Stimulated activated CD8-positive, alpha-beta memory T cell treated with anti-CD3 and anti-CD28 coated beads, Interleukin-4, amount 100 ng/mL, for 24 hours (primary cell): ENCODE measurements around the gene ACER3.
"Not testable (repeated sequence)": the region's sequence is repeated elsewhere in the genome, so short reads cannot be mapped to it uniquely, and the experiment has no call there.

Experiments used
- DNase-seq: peaks from one replicate; pipeline ENCODE4 v3.0.0-alpha.2; 2020; ENCODE audit warnings: low read depth

ACER3 gene

DNA sequence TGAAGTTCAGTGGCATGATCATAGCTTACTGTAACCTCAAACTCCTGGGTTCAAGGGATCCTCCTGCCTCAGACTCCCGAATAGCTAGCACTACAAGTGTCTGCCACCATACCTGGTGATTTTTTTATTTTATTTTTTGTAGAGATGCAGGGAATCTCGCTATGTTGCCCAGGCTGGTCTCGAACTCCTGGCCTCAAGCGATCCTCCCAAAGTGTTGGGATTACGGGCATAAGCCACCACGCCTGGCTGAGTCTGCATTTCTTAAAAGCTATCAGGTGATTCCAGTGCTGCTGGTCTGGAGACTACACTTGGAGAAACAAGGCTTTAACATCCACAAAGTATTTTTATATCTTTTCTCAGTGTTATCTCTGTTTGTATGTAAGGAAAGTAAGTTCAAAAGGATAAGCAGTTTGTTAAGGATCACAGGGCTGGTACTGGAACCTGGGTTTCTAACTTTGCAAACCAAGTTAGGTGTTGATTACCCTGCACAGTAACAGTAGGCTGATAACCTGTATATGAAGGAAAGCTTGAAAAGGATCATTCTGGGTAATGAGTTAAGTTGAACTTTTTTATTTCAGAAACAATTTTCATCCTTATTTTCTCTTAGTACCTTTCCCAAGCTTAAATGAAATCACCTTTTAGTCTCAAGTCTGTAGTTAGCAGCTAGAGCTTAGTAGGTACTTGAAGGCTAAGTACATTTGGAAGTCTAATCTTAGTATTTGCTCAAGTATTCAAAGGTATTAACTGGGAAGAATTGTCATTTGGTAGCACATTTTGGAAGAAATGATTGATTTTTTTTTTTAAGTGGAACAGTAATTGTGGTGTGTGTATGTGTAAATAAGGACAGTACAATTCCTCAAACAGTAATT lies 12.5 kb downstream of the ACER3 start:
- DNase-seq: no peak

DNA sequence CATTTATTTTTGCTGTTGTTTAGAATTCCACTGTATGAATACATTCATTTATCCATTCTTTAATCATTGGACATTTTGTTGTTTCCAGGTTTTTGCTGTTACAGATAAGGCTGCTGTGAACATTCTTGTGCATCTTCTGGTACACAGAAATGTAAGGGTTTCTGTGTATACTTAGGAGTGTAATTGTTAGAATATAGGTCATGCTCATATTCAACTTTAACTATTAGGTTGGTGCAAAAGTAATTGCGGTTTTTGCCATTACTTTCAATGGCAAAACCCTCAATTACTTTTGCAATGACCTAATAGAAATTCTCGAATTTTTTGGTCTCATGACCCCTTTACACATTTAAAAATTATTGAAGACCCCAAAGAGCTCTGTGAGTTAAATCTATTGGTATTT lies 17.3 kb downstream of the ACER3 start:
- no peak for DNase-seq

DNA sequence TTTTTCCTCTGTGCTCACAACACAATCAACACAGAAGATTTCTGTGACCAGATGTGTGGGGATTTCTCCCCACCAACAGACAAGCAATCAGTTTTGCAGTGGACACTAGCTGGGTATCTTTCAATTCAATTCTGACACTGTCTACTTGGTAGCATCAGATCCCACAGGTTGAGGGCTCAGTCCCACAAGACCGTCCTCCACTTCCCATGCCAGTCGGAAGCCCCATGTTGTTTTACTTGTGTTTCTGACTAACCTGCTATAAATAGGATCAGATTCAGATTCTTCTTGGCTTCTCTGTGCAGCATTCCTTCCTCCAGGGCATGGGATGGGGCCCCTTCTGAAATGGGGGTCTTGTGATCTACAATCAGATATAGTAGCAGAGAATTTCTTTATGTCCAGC lies 19.6 kb downstream of the ACER3 start:
- no peak for DNase-seq

DNA sequence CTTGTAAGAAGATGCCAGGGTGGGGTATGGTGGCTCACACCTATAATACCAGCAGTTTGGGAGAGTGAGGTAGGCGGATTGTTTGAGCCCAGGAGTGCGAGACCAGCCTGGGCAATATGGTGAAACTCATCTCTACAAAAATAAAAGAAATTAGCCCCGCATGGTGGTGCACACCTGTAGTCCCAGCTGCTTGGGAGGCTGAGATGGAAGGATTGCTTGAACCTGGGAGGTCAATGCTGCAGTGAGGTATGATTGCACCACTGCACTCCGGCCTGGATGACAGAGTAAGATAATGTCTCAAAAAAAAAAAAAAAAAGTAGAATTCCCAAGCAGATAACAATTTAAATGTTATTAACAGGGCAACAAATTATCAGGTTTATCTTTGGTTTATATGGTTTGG lies 20.2 kb downstream of the ACER3 start:
- no peak for DNase-seq

DNA sequence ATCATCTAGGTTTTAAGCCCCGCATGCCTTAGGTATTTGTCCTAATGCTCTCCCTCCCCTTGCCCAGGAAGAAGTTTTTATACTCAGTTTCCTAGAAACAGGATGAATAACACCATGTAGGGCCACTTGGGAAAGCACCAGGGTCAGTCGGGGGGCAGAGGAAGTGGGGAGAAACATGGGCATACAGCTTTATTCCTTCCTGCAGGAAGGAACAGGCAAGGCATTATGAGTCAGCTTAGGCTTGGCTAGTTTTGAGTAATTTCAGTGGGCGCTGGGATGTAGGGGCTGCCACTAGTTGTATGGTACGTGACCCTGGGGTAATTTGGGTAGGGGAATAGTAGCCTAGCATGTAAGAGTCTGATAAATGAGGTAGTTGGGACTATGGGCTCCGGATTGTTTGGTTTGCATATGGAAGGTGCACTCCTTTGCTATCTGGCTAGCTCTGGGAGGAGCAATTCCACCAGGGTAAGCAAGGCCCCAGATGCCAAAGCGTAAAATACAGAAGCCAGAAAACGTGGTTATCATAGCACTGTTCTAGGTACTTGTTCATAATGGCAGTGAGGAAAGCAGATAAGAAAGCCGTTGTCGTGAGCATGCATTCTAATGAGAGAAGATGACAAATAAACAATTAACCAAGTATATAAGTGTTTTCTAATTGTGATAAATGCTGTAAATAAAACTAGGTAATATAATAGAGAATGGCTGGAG lies 24.8 kb downstream of the ACER3 start:
- no peak for DNase-seq

DNA sequence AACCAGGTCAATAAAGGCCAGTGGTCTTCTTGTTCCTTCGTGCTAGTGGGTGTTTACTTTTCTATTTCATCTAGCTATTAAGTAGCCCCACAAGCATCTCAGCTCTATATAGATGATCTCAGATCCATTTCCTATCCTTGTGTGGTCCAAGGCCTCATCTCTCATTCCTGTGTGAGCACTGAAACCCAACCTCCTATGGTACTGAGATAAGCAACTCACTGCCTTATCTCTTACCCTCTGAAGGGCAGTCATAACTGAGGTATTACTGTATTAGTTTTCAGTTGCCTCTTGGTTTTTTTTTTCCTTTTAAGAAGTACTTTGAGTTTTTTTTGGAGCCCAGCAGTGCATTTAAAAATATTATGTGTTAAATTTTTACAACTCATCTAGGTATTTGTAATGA lies 28.3 kb downstream of the ACER3 start:
- no peak for DNase-seq

DNA sequence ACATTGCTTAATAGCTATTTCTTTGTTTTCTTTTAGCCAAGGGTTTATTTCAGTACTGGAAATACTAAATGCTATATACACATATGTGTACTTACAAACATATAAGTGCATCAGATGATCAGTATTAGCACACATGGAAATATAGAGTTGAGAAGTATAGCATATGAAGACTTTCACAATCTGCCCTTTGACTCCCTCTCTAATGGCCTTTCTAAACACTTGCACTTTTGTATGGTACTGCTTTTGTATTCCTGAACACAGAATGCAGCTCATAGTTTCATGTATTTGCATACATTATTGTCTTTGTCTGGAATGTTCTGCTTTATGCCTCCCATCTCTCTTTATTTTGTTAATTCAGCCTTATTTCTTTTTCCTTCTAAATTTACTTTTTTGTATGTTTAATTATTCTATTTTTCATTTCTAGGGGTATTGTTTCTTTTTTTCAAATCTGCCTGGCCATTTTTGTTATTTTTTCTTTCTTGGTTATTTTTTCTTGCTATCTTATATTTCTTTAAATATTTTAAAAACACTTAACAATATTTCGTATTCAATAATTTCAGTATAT lies 28.8 kb downstream of the ACER3 start:
- DNase-seq: no peak

DNA sequence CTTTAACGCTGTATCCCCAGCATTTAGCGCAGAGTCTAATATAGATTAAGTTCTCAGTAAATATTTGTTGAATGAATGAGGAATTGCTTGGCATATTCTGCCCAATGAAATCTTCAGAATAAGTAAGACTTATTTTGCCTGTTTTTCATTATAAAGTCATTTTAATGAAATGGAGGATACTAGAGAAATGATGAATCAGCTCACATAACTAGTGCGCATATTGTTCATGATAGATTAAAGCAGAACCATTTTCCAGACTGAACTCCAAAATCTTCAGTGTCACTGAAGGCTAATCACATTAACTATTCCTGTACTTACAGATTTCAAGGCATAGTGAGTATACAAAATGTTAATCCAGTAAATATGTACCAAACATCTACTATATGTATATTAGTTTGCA lies 29.6 kb downstream of the ACER3 start:
- DNase-seq: no peak

DNA sequence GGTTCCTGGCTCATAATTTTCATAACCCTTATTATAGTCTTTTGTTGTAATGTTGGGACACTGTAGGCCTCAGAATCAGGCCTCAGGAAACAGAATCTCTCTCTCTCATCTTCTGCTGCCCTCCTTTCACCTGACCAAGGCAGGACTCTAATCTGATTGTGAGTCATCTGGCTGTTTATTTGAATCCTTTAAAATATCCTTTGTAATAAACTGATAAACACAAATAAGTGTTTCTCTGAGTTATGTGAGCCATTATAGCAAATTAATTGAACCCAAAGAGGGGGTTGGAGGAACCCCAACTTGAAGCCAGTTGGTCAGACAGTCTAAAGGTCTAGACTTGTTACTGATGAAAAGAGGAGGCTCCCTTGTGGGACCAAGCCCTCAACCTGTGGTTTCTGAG lies 30.6 kb downstream of the ACER3 start:
- no peak for DNase-seq

DNA sequence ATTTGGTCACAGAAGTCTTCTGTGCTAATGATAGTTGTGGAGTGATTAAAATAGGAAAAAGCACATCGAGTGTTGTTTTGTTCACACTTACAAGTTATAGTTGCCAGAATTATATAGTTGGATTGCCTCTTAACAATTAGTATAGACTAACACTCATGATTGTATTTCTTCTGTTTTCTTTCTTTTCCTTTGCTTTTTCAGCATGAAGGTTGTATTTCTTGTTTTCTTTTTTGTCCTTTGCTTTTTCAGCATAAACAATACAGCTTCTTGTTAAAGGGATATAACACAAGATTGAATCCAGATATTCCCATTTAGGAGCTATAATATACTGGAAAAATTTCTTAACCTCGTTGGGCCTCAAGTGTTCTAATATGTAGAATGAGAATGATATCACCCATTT lies 31.1 kb downstream of the ACER3 start:
- DNase-seq: no peak

DNA sequence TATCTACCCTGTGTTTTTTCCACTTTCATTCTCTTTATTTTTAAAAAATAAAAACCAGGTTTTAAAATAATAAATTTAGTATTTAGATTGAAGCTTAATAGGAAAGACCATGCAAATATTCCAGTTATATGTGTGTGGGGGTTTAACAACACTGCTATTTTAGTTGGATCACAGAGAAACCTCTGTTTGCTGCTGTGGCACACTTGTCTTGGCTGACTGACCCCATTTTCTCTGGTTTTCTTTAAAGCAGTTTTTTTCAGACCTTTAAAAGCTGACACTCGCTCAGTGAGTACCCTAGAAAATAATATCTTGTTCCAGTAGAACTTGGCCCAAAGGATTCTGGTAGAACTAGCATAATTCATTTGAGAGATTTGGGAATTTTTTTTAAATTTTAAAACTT lies 31.6 kb downstream of the ACER3 start:
- DNase-seq: no peak

DNA sequence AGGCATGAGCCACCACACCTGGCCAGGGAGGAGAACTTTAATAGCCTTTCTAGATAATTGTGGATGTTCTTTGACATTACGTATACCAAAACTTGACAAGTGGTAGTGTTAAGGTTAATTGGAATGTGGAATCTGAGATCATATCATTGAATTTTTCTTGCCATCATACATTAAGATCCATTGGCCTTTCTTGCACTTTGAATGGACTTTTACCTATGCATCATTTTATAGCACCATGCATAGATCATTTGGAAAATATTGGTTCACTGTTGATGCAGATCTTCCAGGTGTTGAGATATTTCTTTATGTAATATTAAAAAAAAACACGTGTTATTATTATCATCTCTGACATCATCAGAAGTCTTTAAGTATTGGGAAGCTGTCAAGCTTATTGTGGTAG lies 36.5 kb downstream of the ACER3 start:
- no peak for DNase-seq

DNA sequence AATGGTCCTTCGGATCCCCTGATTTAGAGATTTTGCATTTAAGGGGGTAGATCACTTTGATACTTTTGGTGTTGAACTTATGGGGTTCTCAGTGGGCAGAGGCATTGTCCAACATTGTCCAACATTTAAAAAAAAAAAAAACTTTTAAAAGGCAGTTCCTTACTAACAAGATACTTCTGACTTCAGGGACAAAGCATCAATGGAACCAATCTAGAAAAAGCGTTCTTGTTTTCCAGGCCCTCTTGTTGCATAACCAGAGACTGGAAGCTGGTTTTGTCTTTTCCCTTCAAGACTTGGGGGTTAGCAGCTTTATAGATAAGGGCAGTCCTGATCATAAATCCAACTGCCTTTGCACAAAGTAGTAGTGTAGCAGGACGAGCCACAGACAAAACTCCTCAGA lies 40.4 kb downstream of the ACER3 start:
- DNase-seq: no peak

DNA sequence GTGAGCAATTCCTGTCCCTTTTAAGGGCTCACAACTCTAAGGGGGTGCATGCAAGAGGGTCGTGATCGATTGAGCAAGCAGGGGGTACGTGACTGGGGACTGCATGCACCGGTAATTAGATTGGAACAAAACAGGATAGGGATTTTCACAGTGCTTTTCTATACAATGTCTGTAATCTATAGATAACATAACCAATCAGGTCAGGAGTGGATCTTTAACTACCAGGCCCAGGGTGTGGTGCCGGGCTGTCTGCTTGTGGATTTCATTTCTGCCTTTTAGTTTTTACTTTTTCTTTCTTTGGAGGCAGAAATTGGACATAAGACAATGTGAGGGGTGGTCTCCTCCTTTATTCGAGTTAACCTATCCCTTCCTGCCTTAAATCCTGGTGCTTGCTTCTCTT lies 40.9 kb downstream of the ACER3 start:
- DNase-seq: not testable (repeated sequence)

DNA sequence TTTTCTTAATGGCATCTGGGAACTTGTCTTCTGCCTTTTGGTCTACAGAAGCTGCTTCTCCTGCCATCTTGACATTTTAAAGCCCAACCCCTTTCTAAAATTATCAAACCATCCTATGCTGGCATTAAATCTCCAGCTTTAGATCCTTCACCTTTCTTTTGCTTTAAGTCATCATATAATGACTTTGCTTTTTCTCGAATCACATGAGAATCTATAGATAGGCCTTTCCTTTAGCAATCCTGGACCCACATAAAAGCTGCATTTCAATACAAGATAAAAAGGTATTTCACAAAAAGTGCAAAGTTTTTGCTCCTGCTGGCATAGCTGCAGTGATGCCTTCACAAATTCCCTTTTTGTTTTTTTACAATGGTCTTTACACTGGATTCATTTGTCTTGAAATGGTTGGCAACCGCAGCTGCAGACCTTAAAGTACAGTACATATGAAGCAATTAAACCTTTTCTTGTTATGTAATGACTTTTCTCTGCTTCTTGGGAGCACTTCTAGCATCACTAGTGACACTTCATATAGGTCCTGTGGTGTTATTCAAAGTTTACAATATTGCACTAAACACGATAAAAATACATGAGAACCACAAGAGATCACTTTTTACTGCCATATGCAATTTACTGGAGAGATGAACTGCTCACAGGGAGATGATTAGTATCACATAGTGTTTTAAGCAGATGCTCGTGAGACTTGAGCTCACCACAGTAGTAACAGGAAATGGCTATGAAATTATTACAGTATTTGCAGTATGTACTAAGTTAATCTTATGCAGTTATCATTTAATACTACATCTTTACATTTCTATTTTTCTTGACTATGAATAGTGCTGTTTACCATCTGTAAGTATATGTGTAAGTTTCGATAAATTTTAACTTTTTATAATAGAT lies 41.6 kb downstream of the ACER3 start:
- DNase-seq: no peak

DNA sequence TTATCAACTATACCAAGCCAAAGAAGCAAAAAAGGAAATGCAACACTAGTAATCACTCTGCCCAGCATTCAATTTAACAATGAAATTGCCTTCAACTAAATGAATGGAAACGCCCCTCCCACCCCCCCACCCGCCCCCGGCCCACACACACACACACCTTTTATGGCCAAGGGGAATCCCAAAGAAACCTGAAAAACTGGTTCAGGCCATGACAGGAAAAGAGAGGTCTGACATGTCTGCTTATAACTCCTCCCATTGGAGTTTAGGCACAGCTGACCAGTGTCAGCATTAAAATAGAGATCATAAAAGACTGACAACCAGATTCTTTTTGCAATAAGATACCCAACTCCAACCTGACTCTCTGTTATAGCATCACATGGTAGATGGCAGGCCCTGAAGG lies 42.6 kb downstream of the ACER3 start:
- DNase-seq: no peak

DNA sequence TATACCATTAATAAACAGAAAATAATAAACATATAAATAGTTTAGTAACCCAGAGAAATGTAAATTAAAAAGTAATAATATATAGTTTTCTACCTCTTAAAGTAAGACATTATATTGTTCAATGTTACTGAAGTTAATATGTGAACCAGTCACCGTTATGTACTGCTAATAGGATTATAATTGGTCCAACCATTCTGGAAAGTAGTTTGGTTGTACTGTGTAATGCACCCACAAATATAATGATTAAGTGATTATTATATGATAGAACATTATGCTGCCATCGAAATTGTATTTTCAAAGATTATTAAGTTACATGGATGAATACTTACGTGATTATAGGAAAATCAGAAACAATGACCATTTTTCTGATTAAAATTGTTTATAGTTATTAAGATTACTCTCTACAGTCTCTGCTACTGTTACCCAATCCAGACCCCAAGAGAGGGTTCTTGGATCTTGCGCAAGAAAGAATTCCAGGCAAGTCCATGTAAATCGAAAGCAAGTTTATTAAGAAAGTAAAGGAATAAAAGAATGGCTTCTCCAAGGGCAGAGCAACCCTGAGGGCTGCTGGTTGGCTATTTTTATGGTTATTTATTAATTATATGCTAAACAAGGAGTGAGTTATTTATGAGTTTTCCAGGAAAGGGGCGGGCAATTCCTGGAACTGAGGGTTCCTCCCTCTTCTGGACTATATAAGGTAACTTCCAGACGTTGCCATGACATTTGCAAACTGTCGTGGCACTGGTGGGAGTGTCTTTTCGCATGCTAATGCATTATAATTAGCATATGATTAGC lies 50.1 kb downstream of the ACER3 start:
- DNase-seq: no peak

DNA sequence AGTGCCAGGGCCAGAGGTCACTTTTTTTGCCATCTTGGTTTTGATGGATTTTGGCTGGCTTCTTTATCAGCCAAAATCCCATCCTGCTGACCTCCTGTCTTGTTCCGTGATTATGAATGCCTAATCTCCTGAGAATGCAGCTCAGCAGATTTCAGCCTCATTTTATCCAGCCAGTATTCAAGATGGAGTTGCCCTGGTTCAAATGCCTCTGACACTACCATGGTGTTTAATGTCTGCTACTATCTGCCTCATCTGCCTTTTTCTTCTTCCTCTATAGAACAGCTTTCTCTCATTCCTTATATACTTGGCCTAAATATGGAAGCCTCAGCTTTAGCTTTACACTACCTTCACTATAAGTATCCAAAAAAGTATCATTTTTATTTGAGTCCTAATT lies 50.7 kb downstream of the ACER3 start:
- no peak for DNase-seq

DNA sequence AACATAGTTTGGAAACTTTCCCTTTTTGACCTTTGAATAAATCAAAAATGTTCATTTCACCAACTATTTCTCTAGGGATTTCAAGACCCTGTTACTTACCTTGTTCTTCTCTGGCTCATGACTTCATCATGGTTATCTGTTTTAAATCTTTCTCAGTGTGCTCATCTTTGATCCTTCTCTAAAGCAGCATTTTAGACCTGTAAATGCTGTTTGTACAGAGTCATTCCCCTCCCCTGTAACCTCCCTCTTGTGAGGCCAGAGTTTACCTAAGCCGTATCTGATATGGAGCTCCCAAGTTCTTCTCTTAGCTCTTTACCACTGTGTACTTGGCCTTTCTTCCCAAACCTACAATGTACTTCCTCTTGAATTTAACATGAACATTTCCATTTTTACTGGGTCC lies 56.0 kb downstream of the ACER3 start:
- DNase-seq: no peak

DNA sequence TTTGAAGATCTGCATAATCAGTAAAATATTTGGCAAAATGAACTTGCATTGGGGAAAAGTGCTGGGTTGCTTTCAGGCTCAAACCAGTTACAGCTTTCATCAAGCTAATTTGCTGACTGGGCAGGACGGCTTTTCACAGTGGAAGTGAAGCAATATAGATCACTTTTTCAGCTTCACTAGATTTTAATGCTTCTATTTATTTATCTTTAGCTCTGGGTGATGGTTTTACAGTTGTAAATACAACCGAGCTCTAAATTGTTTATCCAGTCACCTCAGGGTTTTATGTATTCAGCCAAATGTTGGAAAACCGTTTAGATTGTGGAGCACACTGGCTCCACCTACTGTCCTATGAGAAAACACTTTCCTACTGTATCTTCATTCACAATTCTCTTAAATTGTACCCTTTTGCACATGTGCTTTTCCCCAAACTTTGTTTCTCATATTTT lies 58.2 kb downstream of the ACER3 start:
- no peak for DNase-seq

DNA sequence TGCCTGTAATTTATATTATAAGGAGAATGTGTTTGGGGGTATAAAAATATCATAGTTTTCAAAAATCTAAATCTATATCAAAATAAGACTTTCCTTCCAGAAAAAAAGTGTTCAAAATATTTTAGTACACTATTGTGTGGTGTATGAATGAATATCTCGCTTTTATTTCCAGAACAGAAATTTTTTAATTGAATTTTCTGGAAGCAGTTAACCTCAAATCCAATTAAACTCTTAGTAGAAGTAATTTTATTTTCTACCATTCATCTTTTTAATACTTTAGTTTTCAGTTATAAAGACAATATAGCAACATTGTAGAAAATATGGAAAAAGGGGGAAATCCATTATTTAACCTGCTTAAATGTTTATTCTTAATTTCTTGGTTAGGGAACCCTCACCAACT lies 58.7 kb downstream of the ACER3 start:
- DNase-seq: no peak
